MV-4-11 (cell line): ENCODE data around the gene GLT8D2.
A peak's percentile ranks its signal among the peaks of the same experiment; 100 is the strongest.

Source experiments
- DNase-seq: peaks from one replicate; lab custom pipeline; 2025; lab: John Stamatoyannopoulos, UW

GLT8D2 gene

GRCh38 chr12:104000807-104001434, 49.1 kb downstream of the GLT8D2 start:
- DNase-seq, result no peak

- DNase-seq, result no peak
Observed at GRCh38 chr12:103998976-103999375, 51.0 kb downstream of the GLT8D2 start.

- DNase-seq, result no peak
Observed at GRCh38 chr12:103997286-103997900, 52.6 kb downstream of the GLT8D2 start.

- no peak for DNase-seq
Observed at GRCh38 chr12:103996595-103996994, 53.4 kb downstream of the GLT8D2 start.

GRCh38 chr12:103994235-103994634, 55.8 kb downstream of the GLT8D2 start:
- no peak for DNase-seq

GRCh38 chr12:103986829-103987228, 63.2 kb downstream of the GLT8D2 start:
- DNase-seq, result no peak

GRCh38 chr12:103978384-103978982, 71.5 kb downstream of the GLT8D2 start:
- no peak for DNase-seq

GRCh38 chr12:103975368-103975767, 74.6 kb downstream of the GLT8D2 start:
- no peak for DNase-seq

GRCh38 chr12:103973909-103974308, 76.1 kb downstream of the GLT8D2 start:
- DNase-seq, result no peak

- no peak for DNase-seq
Observed at GRCh38 chr12:103969391-103969790, 80.6 kb downstream of the GLT8D2 start.

GRCh38 chr12:103966736-103967135, 83.3 kb downstream of the GLT8D2 start:
- no peak for DNase-seq

- DNase-seq, result peak; percentile 95
Observed at GRCh38 chr12:103965590-103966504, 84.1 kb downstream of the GLT8D2 start, which contains the start of gene TDG. TDG (plus strand) TSS chr12:103965872; CDS start chr12:103966038, 166 bp downstream.

- no peak for DNase-seq
Observed at GRCh38 chr12:103965255-103965589, 84.8 kb downstream of the GLT8D2 start.

GRCh38 chr12:103964805-103965204, 85.2 kb downstream of the GLT8D2 start:
- no peak for DNase-seq

- peak; percentile 23 for DNase-seq
Observed at GRCh38 chr12:103962493-103962892, 87.5 kb downstream of the GLT8D2 start.

GRCh38 chr12:103960616-103961227, 89.3 kb downstream of the GLT8D2 start:
- DNase-seq, result no peak

GRCh38 chr12:103958621-103959020, 91.4 kb downstream of the GLT8D2 start:
- DNase-seq, result no peak

GRCh38 chr12:103957865-103958388, 92.1 kb downstream of the GLT8D2 start:
- DNase-seq, result no peak

- DNase-seq, result no peak
Observed at GRCh38 chr12:103956509-103957027, 93.4 kb downstream of the GLT8D2 start.

GRCh38 chr12:103955811-103956508, 94.0 kb downstream of the GLT8D2 start:
- DNase-seq, result no peak

GRCh38 chr12:103952497-103952896, 97.5 kb downstream of the GLT8D2 start:
- DNase-seq, result no peak
